LNCAP (cell line): Measurements from ENCODE around the gene PLCL1.

ENCODE experiments used
- CTCF ChIP-seq: fragments of 450-650 bp; IDR thresholded peaks from 2 replicates; pipeline ENCODE4 v1.5.1; 2017; ENCODE audit warnings: mild to moderate bottlenecking

PLCL1 gene

GRCh38 chr2:198157314-198157713 is 352.9 kb downstream of the PLCL1 start:
- no peak for TF ChIP-seq CTCF

DNA sequence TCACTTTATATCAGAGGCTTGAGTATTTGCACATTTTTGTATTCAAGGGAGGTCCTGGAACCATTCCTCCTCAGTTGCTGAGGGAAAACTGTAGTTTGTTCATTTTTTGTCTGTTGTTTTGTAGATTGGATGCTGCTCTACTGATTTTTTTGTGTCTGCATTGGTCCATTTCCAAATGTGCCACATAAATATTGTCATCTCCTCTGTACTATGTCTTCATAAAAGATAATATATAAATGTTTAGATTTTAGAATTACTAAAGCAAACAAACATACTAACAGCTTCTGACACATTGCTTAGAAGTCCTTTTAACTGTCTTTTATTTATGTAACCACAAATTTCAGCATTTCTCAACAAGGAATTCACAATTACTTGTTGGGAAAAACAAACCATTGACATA is 356.8 kb downstream of the PLCL1 start:
- no peak for TF ChIP-seq CTCF

DNA sequence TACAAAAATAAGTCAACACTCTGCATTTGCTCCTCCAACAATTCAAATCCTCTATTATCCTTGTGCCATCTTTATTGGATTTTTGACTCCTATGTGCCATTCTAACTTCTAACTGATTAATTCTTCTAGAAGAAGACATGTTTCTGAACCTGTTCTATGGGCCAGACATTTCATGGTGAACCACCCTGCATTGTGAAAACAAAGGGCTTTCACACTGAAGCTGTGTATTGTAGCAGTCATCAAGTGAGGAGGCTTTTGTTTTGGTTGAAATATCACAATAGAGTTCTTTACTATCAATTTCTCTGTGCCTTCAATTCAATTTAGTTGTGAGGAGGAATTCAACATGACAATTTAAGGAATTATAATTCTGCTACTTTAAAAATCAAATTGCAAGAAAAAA is 357.9 kb downstream of the PLCL1 start:
- TF ChIP-seq CTCF, result no peak

DNA sequence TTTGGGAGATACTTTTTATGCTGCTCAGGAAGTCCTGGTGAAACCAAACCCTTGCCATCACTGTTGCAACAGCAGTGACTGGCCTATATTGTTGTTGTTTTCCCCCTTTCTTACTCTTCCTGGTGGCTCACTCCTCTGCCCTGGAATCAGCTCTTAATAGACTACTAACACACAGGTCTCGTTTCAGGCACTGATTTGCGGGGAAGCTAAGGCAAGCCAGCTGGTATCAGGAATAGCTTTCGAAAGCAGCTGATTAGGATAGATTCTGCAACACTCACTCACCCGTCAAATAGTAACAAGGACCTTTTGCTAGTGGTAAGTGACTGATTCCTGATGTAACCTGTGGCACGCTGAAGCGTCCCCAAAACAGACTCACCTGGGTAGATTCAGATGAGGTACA is 360.4 kb downstream of the PLCL1 start:
- TF ChIP-seq CTCF, result no peak

- no peak for TF ChIP-seq CTCF
Measured at GRCh38 chr2:198165289-198165688, 360.9 kb downstream of the PLCL1 start.

GRCh38 chr2:198167346-198167745 is 363.0 kb downstream of the PLCL1 start:
- TF ChIP-seq CTCF, result no peak

DNA sequence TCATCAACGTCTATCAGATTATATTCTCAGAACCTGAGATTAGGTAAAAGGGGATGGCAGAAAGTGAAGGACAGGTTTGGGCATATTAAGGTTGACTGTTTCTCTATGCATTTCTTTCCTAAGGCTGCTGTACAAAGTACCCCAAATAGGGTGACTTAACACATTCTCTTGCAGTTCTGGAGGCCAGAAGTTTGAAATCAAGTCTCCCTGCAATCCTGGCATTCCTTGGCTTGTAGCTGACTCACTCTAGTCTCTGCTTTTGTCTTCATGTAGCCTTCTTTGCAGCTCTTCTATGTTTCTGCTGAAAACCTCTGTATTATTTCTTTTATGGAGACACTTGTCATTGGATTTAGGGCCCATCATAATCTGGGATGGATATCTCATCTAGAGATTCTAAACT is 364.3 kb downstream of the PLCL1 start:
- no peak for TF ChIP-seq CTCF

DNA sequence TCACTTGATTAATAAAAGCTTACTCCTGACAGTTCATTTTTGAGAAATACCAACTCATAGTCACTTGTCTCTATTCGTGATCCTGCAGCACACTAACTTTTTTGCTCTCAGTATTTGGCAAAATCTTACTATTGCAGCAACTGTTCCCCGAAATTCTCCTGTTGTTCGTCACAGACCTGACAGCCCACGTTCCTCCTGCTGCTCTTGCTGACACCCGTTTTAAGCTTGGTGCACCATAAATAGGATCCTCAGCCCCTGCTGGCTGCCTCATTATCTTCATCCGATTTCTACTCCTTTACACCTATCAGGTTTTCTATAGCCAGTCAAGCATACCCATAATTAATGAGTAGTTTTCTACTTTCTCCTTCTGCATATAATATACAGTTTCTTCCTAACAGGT is 368.8 kb downstream of the PLCL1 start:
- TF ChIP-seq CTCF, result no peak
